SU-DHL-6 (cell line): ENCODE results near the gene C10orf71.

Experiments
- H2AFZ ChIP-seq: fragments of 200-600 bp; sonication (generic); 2 replicates; pipeline ENCODE4 v1.6.1; 2014; ENCODE audit warnings: low read depth, mild to moderate bottlenecking, moderate library complexity, mixed read lengths, antibody characterized with exemption, low read length; ENCODE audit not compliant: severe bottlenecking
- H3F3A ChIP-seq: fragments of 200-600 bp; shearing (Covaris generic); 2 replicates; pipeline ENCODE4 v1.6.0; 2016; ENCODE audit warnings: antibody characterized with exemption, mild to moderate bottlenecking; ENCODE audit not compliant: insufficient read depth
- H3K27ac ChIP-seq: fragments of 200-600 bp; sonication (generic); 2 replicates; pipeline ENCODE4 v1.5.1; 2016; ENCODE audit warnings: low read depth, mild to moderate bottlenecking, low read length, moderate library complexity, mixed read lengths
- H3K27me3 ChIP-seq: fragments of 200-600 bp; sonication (generic), shearing (Covaris generic); 2 replicates; pipeline ENCODE4 v1.6.0; 2014; ENCODE audit warnings: mild to moderate bottlenecking, low read length
- H3K36me3 ChIP-seq: fragments of 200-600 bp; sonication (generic); 2 replicates; pipeline ENCODE4 v1.6.1; 2014; ENCODE audit warnings: mild to moderate bottlenecking, low read length, mixed read lengths
- H3K4me2 ChIP-seq: fragments of 300-600, 200-600 bp; shearing (Covaris generic), sonication (generic); 2 replicates; pipeline ENCODE4 v1.6.0; 2014; ENCODE audit warnings: low read length, low read depth, mild to moderate bottlenecking; ENCODE audit not compliant: poor library complexity, severe bottlenecking
- H3K4me3 ChIP-seq: fragments of 200-600 bp; sonication (generic); 2 replicates; pipeline ENCODE4 v1.5.1; 2014; ENCODE audit warnings: antibody characterized with exemption, low read length, mild to moderate bottlenecking, mixed read lengths; ENCODE audit not compliant: insufficient read depth, poor library complexity, severe bottlenecking
- H3K79me2 ChIP-seq: fragments of 200-600 bp; sonication (generic); 2 replicates; pipeline ENCODE4 v1.6.1; 2014; ENCODE audit warnings: mild to moderate bottlenecking, low read length, moderate library complexity; ENCODE audit not compliant: insufficient read depth
- H3K9ac ChIP-seq: fragments of 200-600 bp; sonication (generic); 2 replicates; pipeline ENCODE4 v1.7.0; 2014; ENCODE audit warnings: mild to moderate bottlenecking, low read length
- H3K9me2 ChIP-seq: fragments of 200-600 bp; sonication (generic); replicated peaks from 2 replicates; pipeline ENCODE4 v1.6.1; 2014; ENCODE audit warnings: low read length; ENCODE audit not compliant: insufficient read depth
- H3K9me3 ChIP-seq: fragments of 200-600 bp; sonication (generic); 2 replicates; pipeline ENCODE4 v1.6.1; 2014; ENCODE audit warnings: low read length, mixed read lengths; ENCODE audit not compliant: insufficient read depth
- H4K20me1 ChIP-seq: fragments of 200-600 bp; sonication (generic); 2 replicates; pipeline ENCODE4 v1.6.1; 2014; ENCODE audit warnings: low read depth, mild to moderate bottlenecking, antibody characterized with exemption, low read length, moderate library complexity, mixed read lengths
- EZH2phosphoT487 ChIP-seq: fragments of 200-600 bp; sonication (generic), shearing (Covaris generic); conservative IDR thresholded peaks from 2 replicates; pipeline ENCODE4 v1.6.1; 2018; ENCODE audit warnings: mild to moderate bottlenecking, antibody characterized with exemption, low read length, moderate library complexity, mixed read lengths
- TF ChIP-seq, protein P1 (sequence below): fragments of 200-600 bp; sonication (generic); IDR thresholded peaks from one replicate; pipeline ENCODE4 v1.5.1; 2017; ENCODE audit warnings: antibody characterized with exemption, mild to moderate bottlenecking, low read length, moderate library complexity; ENCODE audit not compliant: insufficient read depth, poor library complexity, severe bottlenecking

C10orf71 gene

DNA sequence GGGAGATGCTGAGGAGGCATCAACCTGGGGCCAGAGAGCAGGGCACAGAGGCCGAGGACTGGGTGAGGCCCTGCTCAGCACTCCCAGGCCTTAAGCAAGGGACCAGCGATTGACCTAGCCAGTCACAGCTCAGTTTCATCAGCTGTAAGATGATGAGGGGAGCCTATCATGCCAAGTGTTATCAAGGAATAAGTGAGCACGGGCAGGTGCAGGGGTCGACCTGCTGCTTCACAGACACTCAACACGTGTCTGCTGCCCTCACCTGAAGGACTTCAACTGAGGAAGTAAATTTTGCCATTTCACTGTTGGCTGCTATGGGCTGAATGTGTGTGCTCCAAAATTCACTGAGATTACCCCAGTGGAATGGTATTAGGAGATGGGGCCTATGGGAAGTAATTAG lies 9.9 kb downstream of the C10orf71 start:
- Histone ChIP-seq H3F3A (no peaks in the 10 kb centered on the region), H3K4me2 (no peak overlapping the region), H4K20me1 (no peaks in the 10 kb centered on the region), H3K36me3 (no peaks in the 10 kb centered on the region), H3K27me3 (no peaks in the 10 kb centered on the region), H3K9ac (no peak overlapping the region), H3K27ac (no peak overlapping the region), H2AFZ (no peak overlapping the region), H3K4me3 (no peak overlapping the region), H3K9me3 (no peaks in the 10 kb centered on the region), H3K9me2 (no peaks in the 10 kb centered on the region), H3K79me2 (no peaks in the 10 kb centered on the region)
- no peak for TF ChIP-seq EZH2phosphoT487
- TF ChIP-seq, protein P1, sequence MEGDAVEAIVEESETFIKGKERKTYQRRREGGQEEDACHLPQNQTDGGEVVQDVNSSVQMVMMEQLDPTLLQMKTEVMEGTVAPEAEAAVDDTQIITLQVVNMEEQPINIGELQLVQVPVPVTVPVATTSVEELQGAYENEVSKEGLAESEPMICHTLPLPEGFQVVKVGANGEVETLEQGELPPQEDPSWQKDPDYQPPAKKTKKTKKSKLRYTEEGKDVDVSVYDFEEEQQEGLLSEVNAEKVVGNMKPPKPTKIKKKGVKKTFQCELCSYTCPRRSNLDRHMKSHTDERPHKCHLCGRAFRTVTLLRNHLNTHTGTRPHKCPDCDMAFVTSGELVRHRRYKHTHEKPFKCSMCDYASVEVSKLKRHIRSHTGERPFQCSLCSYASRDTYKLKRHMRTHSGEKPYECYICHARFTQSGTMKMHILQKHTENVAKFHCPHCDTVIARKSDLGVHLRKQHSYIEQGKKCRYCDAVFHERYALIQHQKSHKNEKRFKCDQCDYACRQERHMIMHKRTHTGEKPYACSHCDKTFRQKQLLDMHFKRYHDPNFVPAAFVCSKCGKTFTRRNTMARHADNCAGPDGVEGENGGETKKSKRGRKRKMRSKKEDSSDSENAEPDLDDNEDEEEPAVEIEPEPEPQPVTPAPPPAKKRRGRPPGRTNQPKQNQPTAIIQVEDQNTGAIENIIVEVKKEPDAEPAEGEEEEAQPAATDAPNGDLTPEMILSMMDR = no peak

DNA sequence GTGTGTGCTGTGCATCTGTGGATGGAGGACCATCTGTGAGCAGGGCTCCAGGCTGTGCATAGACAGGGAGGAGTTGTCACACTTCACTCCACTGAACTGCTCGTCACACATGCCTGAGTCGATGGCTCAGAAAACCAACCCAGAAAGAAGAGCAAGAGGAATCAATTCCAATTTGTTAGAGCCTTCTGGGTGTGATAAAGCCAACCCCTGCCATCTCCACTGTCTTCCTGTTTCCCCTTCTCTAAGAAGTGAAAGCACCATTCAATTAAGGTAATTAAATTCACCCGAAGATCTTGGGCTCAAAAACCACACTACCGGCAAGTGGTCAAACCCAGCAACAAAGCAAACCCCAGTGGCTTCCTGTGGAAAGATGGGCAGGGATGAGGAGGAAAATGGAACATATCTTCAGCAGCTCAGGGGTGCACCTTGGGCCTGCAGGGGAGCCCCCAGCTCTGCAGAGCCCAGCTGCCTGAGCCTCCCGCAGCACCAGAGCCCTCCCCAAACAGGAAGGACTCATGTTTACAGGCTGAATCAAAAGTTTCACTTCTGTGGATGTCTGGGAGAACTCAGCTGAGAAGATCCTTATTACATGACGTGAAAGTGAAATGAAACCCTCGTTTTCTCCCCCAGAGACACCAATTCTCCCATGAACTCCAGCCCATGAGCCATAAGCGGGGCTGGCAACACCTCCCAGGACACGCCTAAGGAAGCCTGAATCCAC lies 10.9 kb downstream of the C10orf71 start:
- no peaks in the 10 kb centered on the region for H4K20me1 ChIP-seq
- peak overlapping the region; percentile 21 for H3K4me2 ChIP-seq
- TF ChIP-seq, protein P1 = no peak
- no peak for TF ChIP-seq EZH2phosphoT487
- H3K9ac ChIP-seq = no peak overlapping the region
- peak overlapping the region; percentile 42 for H2AFZ ChIP-seq
- H3F3A ChIP-seq = no peaks in the 10 kb centered on the region
- H3K9me2 ChIP-seq = no peaks in the 10 kb centered on the region
- no peak overlapping the region for H3K27ac ChIP-seq
- H3K27me3 ChIP-seq = no peaks in the 10 kb centered on the region
- H3K9me3 ChIP-seq = no peaks in the 10 kb centered on the region
- H3K4me3 ChIP-seq = no peak overlapping the region
- H3K36me3 ChIP-seq = no peaks in the 10 kb centered on the region
- H3K79me2 ChIP-seq = no peaks in the 10 kb centered on the region

DNA sequence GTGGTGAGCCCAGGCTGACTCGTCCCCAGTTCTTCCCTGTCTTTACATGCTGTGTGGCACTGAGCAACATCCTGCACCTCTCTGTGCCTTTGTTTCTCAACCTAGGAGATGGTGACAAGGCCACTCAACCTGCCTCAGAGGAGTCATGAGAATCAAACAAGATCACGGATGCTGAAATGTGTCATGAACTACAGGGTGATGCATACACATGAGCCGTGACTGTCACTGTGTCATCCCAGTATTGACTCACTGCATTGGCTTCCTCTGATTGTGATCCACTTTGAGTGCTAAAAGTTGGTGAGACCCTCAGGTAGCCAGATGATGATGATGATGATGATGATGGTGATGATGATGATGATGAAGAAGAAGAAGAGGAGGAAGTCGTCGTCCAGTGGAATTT lies 11.5 kb downstream of the C10orf71 start:
- Histone ChIP-seq H3K36me3 (no peaks in the 10 kb centered on the region), H3K9me3 (no peaks in the 10 kb centered on the region), H3K27ac (no peak overlapping the region), H3F3A (no peaks in the 10 kb centered on the region), H4K20me1 (no peaks in the 10 kb centered on the region), H3K79me2 (no peaks in the 10 kb centered on the region), H3K9ac (no peak overlapping the region), H3K4me2 (no peak overlapping the region), H3K9me2 (no peaks in the 10 kb centered on the region), H3K27me3 (no peaks in the 10 kb centered on the region), H2AFZ (no peak overlapping the region), H3K4me3 (no peak overlapping the region)
- TF ChIP-seq EZH2phosphoT487 = no peak
- TF ChIP-seq, protein P1 = no peak
